ENCODE measurements around the gene FZD1. TPM values are rescaled to one million over a fixed set of nuclear protein-coding genes. Genes with fewer than 3 reads are reported as not detected.

Gene FZD1
- total and polyA plus RNA-seq, 2 of the 4 experiments (the other 2 are of a cell fraction): 3.6 to 6.8 TPM

GRCh38 chr7:91226411-91226810, 37.8 kb upstream of the FZD1 start:
- no peak overlapping the region for H4K91ac ChIP-seq (ENCODE audit: insufficient read depth, low read depth, low read length)
- H4K5ac ChIP-seq (ENCODE audit: low read depth, low read length): no peak overlapping the region
- H3K14ac ChIP-seq (replicated peaks; ENCODE audit: low read depth, low read length): no peak overlapping the region
- 0 out of 2 replicates have a peak overlapping the region, but pooled peaks have one; percentile 14 for H2BK20ac ChIP-seq (ENCODE audit: low read depth, low read length)
- H3K18ac ChIP-seq (ENCODE audit: low read depth, low read length): no peak overlapping the region
- WGBS, 2 experiments (ENCODE audit: extremely low coverage in 2 of 2, insufficient read length in 1 of 2): no CpG with 5 or more reads among the region's 2 CpGs
- H4K8ac ChIP-seq (ENCODE audit: low read depth in 2 of 2, low read length in 2 of 2): no peak overlapping the region
- dilution Hi-C loops (cut with HindIII; ENCODE audit: low sequenced_read_pairs, unreplicated experiment) (no loop called here), intact Hi-C loops (cut with micrococcal nuclease) (no loop called here), in situ Hi-C loops (cut with MboI; ENCODE audit: low sequenced_read_pairs) (no loop called here)
- no peak overlapping the region for H3K27ac ChIP-seq (ENCODE audit: insufficient read depth, low read length)
- DNase-seq: peak; percentile 25
- H2AK5ac ChIP-seq (ENCODE audit: low read depth, low read length): no peak overlapping the region
- peak overlapping the region; percentile 32; the same call in 1 of the 3 replicates for H2BK15ac ChIP-seq (ENCODE audit: low read depth, low read length)
- H3K23ac ChIP-seq (ENCODE audit: low read depth, low read length): no peak overlapping the region
- no peak overlapping the region for H3K56ac ChIP-seq (ENCODE audit: extremely low read depth, insufficient read depth, low read length)
- H3K9ac ChIP-seq (ENCODE audit: low read depth, low read length): no peak overlapping the region
- ChIA-PET POLR2A (ENCODE audit: unreplicated experiment) (no interaction called here), CTCF (no interaction called here)
- no peak overlapping the region for H3K4ac ChIP-seq (ENCODE audit: low read depth, low read length)
- no peak overlapping the region for H2AK9ac ChIP-seq (replicated peaks; ENCODE audit: low read depth, low read length, poor library complexity)
- no peak overlapping the region for H2BK5ac ChIP-seq (ENCODE audit: low read depth, low read length, poor library complexity, severe bottlenecking)
- H2BK120ac ChIP-seq (ENCODE audit: low read depth, low read length): no peak overlapping the region
- TF ChIP-seq POLR2A (IDR thresholded peaks at IDR 0.05; ENCODE audit: low read depth, low read length) (no peak), FOS (IDR thresholded peaks at IDR 0.05; ENCODE audit: low read depth, low read length) (no peak), ELK1 (IDR thresholded peaks at IDR 0.05; ENCODE audit: borderline replicate concordance, low read depth, low read length) (no peak), MAZ (IDR thresholded peaks at IDR 0.05; ENCODE audit: borderline replicate concordance, low read depth, low read length) (no peak), SMC3 (IDR thresholded peaks at IDR 0.05; ENCODE audit: low read depth, low read length) (no peak), BHLHE40 (IDR thresholded peaks at IDR 0.05; ENCODE audit: low read depth, low read length) (no peak), RAD21 (IDR thresholded peaks at IDR 0.05; ENCODE audit: low read length) (no peak), NFE2L2 (IDR thresholded peaks at IDR 0.05; ENCODE audit: low read depth, low read length) (no peak), MXI1 (IDR thresholded peaks at IDR 0.05; ENCODE audit: borderline replicate concordance, low read depth, low read length) (no peak), USF2 (IDR thresholded peaks at IDR 0.05; ENCODE audit: low read depth, low read length) (no peak), RFX5 (IDR thresholded peaks at IDR 0.05; ENCODE audit: low read depth, low read length) (no peak), CEBPB (IDR thresholded peaks at IDR 0.05; ENCODE audit: low read depth, low read length) (no peak), CHD1 (IDR thresholded peaks at IDR 0.05; ENCODE audit: low read depth, low read length) (no peak), MAFK (IDR thresholded peaks at IDR 0.05; ENCODE audit: low read depth, low read length) (no peak), RCOR1 (IDR thresholded peaks at IDR 0.05; ENCODE audit: insufficient replicate concordance, low read length) (no peak), CTCF (conservative IDR thresholded peaks at IDR 0.05; ENCODE audit: low read depth, low read length) (no peak)
- no TSS peak for BruUV-seq (replicated peaks)
- no peaks in the 10 kb centered on the region; the same call in 1 of the 2 replicates for H4K20me1 ChIP-seq (ENCODE audit: insufficient read depth, low read length)
- H3K4me2 ChIP-seq (ENCODE audit: low read depth, low read length): no peak overlapping the region
- peaks cover 8% of the 10 kb centered on the region for H3K4me1 ChIP-seq (ENCODE audit: control insufficient read depth, insufficient read depth, low read length)
- no peak for ATAC-seq (ENCODE audit: low read depth)
- H3K79me1 ChIP-seq (ENCODE audit: low read depth in 1 of 2, low read length in 2 of 2): no peaks in the 10 kb centered on the region
- peaks cover 3% of the 10 kb centered on the region; the same call in 1 of the 2 replicates for H3K9me1 ChIP-seq (ENCODE audit: insufficient read depth, low read length)
- H2AFZ ChIP-seq (replicated peaks; ENCODE audit: low read length, poor library complexity): no peak overlapping the region
- H3K36me3 ChIP-seq (ENCODE audit: control insufficient read depth, insufficient read depth, low read length): no peaks in the 10 kb centered on the region
- H3K4me3 ChIP-seq (ENCODE audit: insufficient read depth, low read depth, low read length): no peak overlapping the region
- H3K27me3 ChIP-seq (ENCODE audit: control insufficient read depth, insufficient read depth, low read length): no peaks in the 10 kb centered on the region
- peaks cover 4% of the 10 kb centered on the region; the same call in 1 of the 2 replicates for H3K9me3 ChIP-seq (ENCODE audit: control insufficient read depth, insufficient read depth, low read length)
